GM12864 (cell line): ENCODE data around the gene OR4D2.

Experiments
- DNase-seq: peaks from one replicate; pipeline ENCODE4 v3.0.0-alpha.2; 2011; ENCODE audit warnings: low read depth
- H3K4me3 ChIP-seq: 2 replicates; pipeline ENCODE4 v1.5.1; 2011; ENCODE audit warnings: mild to moderate bottlenecking, low read depth, low read length, control low read depth
- CTCF ChIP-seq: IDR thresholded peaks from 2 replicates; pipeline ENCODE4 v1.5.1; 2011; ENCODE audit warnings: low read depth, mild to moderate bottlenecking, moderate library complexity, low read length, control low read depth, inconsistent platforms; ENCODE audit errors: missing control alignments

The OR4D2 gene

GRCh38 chr17:58184986-58185761 is 18.4 kb downstream of the OR4D2 start:
- DNase-seq, result no peak
- no peak for TF ChIP-seq CTCF
- no peak overlapping the region for H3K4me3 ChIP-seq

GRCh38 chr17:58186591-58186990 is 19.8 kb downstream of the OR4D2 start:
- DNase-seq, result no peak
- TF ChIP-seq CTCF, result no peak

GRCh38 chr17:58187063-58187462 is 20.3 kb downstream of the OR4D2 start:
- TF ChIP-seq CTCF, result no peak
- no peak for DNase-seq
- no peak overlapping the region for H3K4me3 ChIP-seq

More at GRCh38 chr17:58186591-58186990, 19.8 kb downstream of the OR4D2 start:
- no peak overlapping the region for H3K4me3 ChIP-seq

- no peak overlapping the region for H3K4me3 ChIP-seq
- no peak for TF ChIP-seq CTCF
- no peak for DNase-seq
Observed at GRCh38 chr17:58187675-58188074, 20.9 kb downstream of the OR4D2 start.

- no peak overlapping the region for H3K4me3 ChIP-seq
- no peak for DNase-seq
- TF ChIP-seq CTCF, result no peak
Observed at GRCh38 chr17:58189436-58190146, 22.8 kb downstream of the OR4D2 start.

GRCh38 chr17:58191241-58191896 is 24.6 kb downstream of the OR4D2 start:
- no peak for TF ChIP-seq CTCF
- no peak for DNase-seq
- H3K4me3 ChIP-seq, result no peak overlapping the region
